Subcutaneous adipose tissue (tissue), 4 donors: ENCODE measurements around the gene TRIM44. TPM values are rescaled to one million over a fixed set of nuclear protein-coding genes. Genes with fewer than 3 reads are reported as not detected.

Experiments
- CTCF ChIP-seq: fragments of 450-650 bp; IDR thresholded peaks from one replicate; pipeline ENCODE4 v1.5.1; 2016; ENCODE audit warnings: low read depth, mild to moderate bottlenecking, control low read depth, antibody characterized with exemption, moderate library complexity
- total RNA-seq, 4 donors: library from RNA; depleted of rRNA; stranded (reverse); fragments of >200 nt; gene quantifications; one replicate each; pipeline ENCODE4 v1.1.0, GENCODE V29; 2016

Gene TRIM44
- total RNA-seq, 4 donors from 2014 or later, result 32.6 to 70.9 (median 40.0) TPM

GRCh38 chr11:35839368-35840161 lies 177.0 kb downstream of the TRIM44 start:
- no peak for TF ChIP-seq CTCF

GRCh38 chr11:35841733-35842132 lies 179.2 kb downstream of the TRIM44 start:
- no peak for TF ChIP-seq CTCF

GRCh38 chr11:35842958-35843357 lies 180.4 kb downstream of the TRIM44 start:
- TF ChIP-seq CTCF, result no peak

- TF ChIP-seq CTCF, result no peak
Observed at GRCh38 chr11:35844579-35844978, 182.0 kb downstream of the TRIM44 start.

GRCh38 chr11:35845860-35846259 lies 183.3 kb downstream of the TRIM44 start:
- no peak for TF ChIP-seq CTCF

- no peak for TF ChIP-seq CTCF
Observed at GRCh38 chr11:35846874-35847273, 184.3 kb downstream of the TRIM44 start.

GRCh38 chr11:35847473-35847872 lies 184.9 kb downstream of the TRIM44 start:
- TF ChIP-seq CTCF, result no peak
